ENCODE data around the gene STARD13.

- no peak for TF ChIP-seq CTCF (IDR thresholded peaks at IDR 0.05)
- TF ChIP-seq POLR2A (IDR thresholded peaks at IDR 0.05) = no peak
These were observed 204.5 kb downstream of the STARD13 start for GRCh38 chr13:33080972-33081590.

All from right lobe of liver (tissue), 4 donors.